Activated naive CD8-positive, alpha-beta T cell treated with anti-CD3 and anti-CD28 coated beads, Interleukin-2, amount 50 U/mL, for 24 hours (primary cell): ENCODE results near the gene PAM.
A peak's percentile ranks its signal among the peaks of the same experiment; 100 is the strongest.
"Not testable (repeated sequence)": the region's sequence is repeated elsewhere in the genome, so short reads cannot be mapped to it uniquely, and the experiment has no call there.

ENCODE experiments used
- ATAC-seq: fragments of 150-1000 bp; cut with Tn5 transposase; one replicate; pipeline ENCODE4 v1.10.0; 2021
- DNase-seq: peaks from one replicate; pipeline ENCODE4 v3.0.0; 2021
- H3K27ac Mint-ChIP-seq: one replicate; pipeline ENCODE4 v1.8.0; 2021; ENCODE audit warnings: mild to moderate bottlenecking, mixed read lengths
- H3K27me3 Mint-ChIP-seq: one replicate; pipeline ENCODE4 v1.8.0; 2021; ENCODE audit warnings: mixed read lengths
- H3K36me3 Mint-ChIP-seq: one replicate; pipeline ENCODE4 v1.8.0; 2021; ENCODE audit warnings: low read depth, mixed read lengths
- H3K4me1 Mint-ChIP-seq: one replicate; pipeline ENCODE4 v1.8.0; 2021; ENCODE audit warnings: mixed read lengths
- H3K4me3 Mint-ChIP-seq: one replicate; pipeline ENCODE4 v1.8.0; 2021; ENCODE audit warnings: mild to moderate bottlenecking, moderate library complexity, mixed read lengths
- H3K9me3 Mint-ChIP-seq: one replicate; pipeline ENCODE4 v1.8.0; 2021; ENCODE audit warnings: mixed read lengths

The PAM gene

GRCh38 chr5:103019804-103020203 is 264.7 kb downstream of the PAM start:
- H3K4me3 Mint-ChIP-seq = no peak overlapping the region
- H3K27me3 Mint-ChIP-seq = no peaks in the 10 kb centered on the region
- DNase-seq (no peak), ATAC-seq (no peak)
- H3K9me3 Mint-ChIP-seq = no peaks in the 10 kb centered on the region
- H3K36me3 Mint-ChIP-seq = peaks cover 31% of the 10 kb centered on the region
- peaks cover 3% of the 10 kb centered on the region for H3K4me1 Mint-ChIP-seq
- H3K27ac Mint-ChIP-seq = no peak overlapping the region

GRCh38 chr5:103021314-103021713 is 266.2 kb downstream of the PAM start:
- ATAC-seq = no peak
- H3K27ac Mint-ChIP-seq = no peak overlapping the region
- no peak overlapping the region for H3K4me3 Mint-ChIP-seq
- H3K36me3 Mint-ChIP-seq = peaks cover 34% of the 10 kb centered on the region
- DNase-seq = no peak
- peaks cover 3% of the 10 kb centered on the region for H3K4me1 Mint-ChIP-seq
- H3K27me3 Mint-ChIP-seq = no peaks in the 10 kb centered on the region
- H3K9me3 Mint-ChIP-seq = no peaks in the 10 kb centered on the region

- H3K27ac Mint-ChIP-seq = no peak overlapping the region
- peaks cover 25% of the 10 kb centered on the region for H3K36me3 Mint-ChIP-seq
- DNase-seq (no peak), ATAC-seq (no peak)
- H3K4me1 Mint-ChIP-seq = peaks cover 2% of the 10 kb centered on the region
- H3K4me3 Mint-ChIP-seq = no peak overlapping the region
- no peaks in the 10 kb centered on the region for H3K27me3 Mint-ChIP-seq
- H3K9me3 Mint-ChIP-seq = no peaks in the 10 kb centered on the region
These were observed 272.2 kb downstream of the PAM start for GRCh38 chr5:103027267-103027666.

GRCh38 chr5:103031607-103032006 is 276.5 kb downstream of the PAM start:
- peaks cover 2% of the 10 kb centered on the region for H3K4me1 Mint-ChIP-seq
- peaks cover 14% of the 10 kb centered on the region for H3K36me3 Mint-ChIP-seq
- no peak overlapping the region for H3K4me3 Mint-ChIP-seq
- H3K27ac Mint-ChIP-seq = no peak overlapping the region
- H3K27me3 Mint-ChIP-seq = no peaks in the 10 kb centered on the region
- no peaks in the 10 kb centered on the region for H3K9me3 Mint-ChIP-seq
- ATAC-seq (peak; percentile 54), DNase-seq (no peak)

- Mint-ChIP-seq H3K27me3 (no peaks in the 10 kb centered on the region), H3K4me1 (peaks cover 2% of the 10 kb centered on the region), H3K9me3 (no peaks in the 10 kb centered on the region), H3K4me3 (no peak overlapping the region), H3K36me3 (peaks cover 12% of the 10 kb centered on the region), H3K27ac (no peak overlapping the region)
- ATAC-seq (no peak), DNase-seq (no peak)
These were observed 278.6 kb downstream of the PAM start for GRCh38 chr5:103033696-103034095.

GRCh38 chr5:103034662-103035392 is 279.7 kb downstream of the PAM start:
- ATAC-seq (no peak), DNase-seq (no peak)
- peaks cover under 1% of the 10 kb centered on the region for H3K27me3 Mint-ChIP-seq
- no peaks in the 10 kb centered on the region for H3K9me3 Mint-ChIP-seq
- H3K4me3 Mint-ChIP-seq = no peak overlapping the region
- H3K36me3 Mint-ChIP-seq = peaks cover 9% of the 10 kb centered on the region
- H3K27ac Mint-ChIP-seq = no peak overlapping the region
- peaks cover 2% of the 10 kb centered on the region for H3K4me1 Mint-ChIP-seq

- Mint-ChIP-seq H3K4me1 (peaks cover under 1% of the 10 kb centered on the region), H3K4me3 (no peak overlapping the region), H3K36me3 (peaks cover 5% of the 10 kb centered on the region), H3K27me3 (peaks cover 2% of the 10 kb centered on the region), H3K9me3 (no peaks in the 10 kb centered on the region), H3K27ac (no peak overlapping the region)
- ATAC-seq = no peak
- DNase-seq = no peak
These were observed 280.6 kb downstream of the PAM start for GRCh38 chr5:103035701-103036100.

- no peak overlapping the region for H3K27ac Mint-ChIP-seq
- ATAC-seq (no peak), DNase-seq (no peak)
- H3K4me1 Mint-ChIP-seq = no peaks in the 10 kb centered on the region
- H3K27me3 Mint-ChIP-seq = peaks cover 2% of the 10 kb centered on the region
- H3K4me3 Mint-ChIP-seq = no peak overlapping the region
- H3K36me3 Mint-ChIP-seq = peaks cover 3% of the 10 kb centered on the region
- no peaks in the 10 kb centered on the region for H3K9me3 Mint-ChIP-seq
These were observed 281.5 kb downstream of the PAM start for GRCh38 chr5:103036601-103037000.

GRCh38 chr5:103037673-103038455 is 282.8 kb downstream of the PAM start:
- no peak overlapping the region for H3K27ac Mint-ChIP-seq
- no peak for ATAC-seq
- peaks cover 2% of the 10 kb centered on the region for H3K27me3 Mint-ChIP-seq
- H3K4me1 Mint-ChIP-seq = no peaks in the 10 kb centered on the region
- DNase-seq = no peak
- no peak overlapping the region for H3K4me3 Mint-ChIP-seq
- H3K9me3 Mint-ChIP-seq = no peaks in the 10 kb centered on the region
- no peaks in the 10 kb centered on the region for H3K36me3 Mint-ChIP-seq

GRCh38 chr5:103041071-103041676 is 286.1 kb downstream of the PAM start:
- no peak for ATAC-seq
- no peak for DNase-seq
- Mint-ChIP-seq H3K4me1 (no peaks in the 10 kb centered on the region), H3K27ac (no peak overlapping the region), H3K36me3 (no peaks in the 10 kb centered on the region), H3K4me3 (no peak overlapping the region), H3K9me3 (no peaks in the 10 kb centered on the region), H3K27me3 (peaks cover 2% of the 10 kb centered on the region)

- not testable (repeated sequence) for H3K27ac Mint-ChIP-seq, H3K27me3 Mint-ChIP-seq, H3K9me3 Mint-ChIP-seq, H3K4me1 Mint-ChIP-seq, DNase-seq, H3K36me3 Mint-ChIP-seq, ATAC-seq, H3K4me3 Mint-ChIP-seq
These were observed 291.6 kb downstream of the PAM start for GRCh38 chr5:103046706-103047105.

- no peak for DNase-seq
- no peaks in the 10 kb centered on the region for H3K27me3 Mint-ChIP-seq
- H3K9me3 Mint-ChIP-seq = peaks cover 4% of the 10 kb centered on the region
- no peaks in the 10 kb centered on the region for H3K36me3 Mint-ChIP-seq
- no peaks in the 10 kb centered on the region for H3K4me1 Mint-ChIP-seq
- H3K27ac Mint-ChIP-seq = no peak overlapping the region
- H3K4me3 Mint-ChIP-seq = no peak overlapping the region
- ATAC-seq = no peak
These were observed 302.4 kb downstream of the PAM start for GRCh38 chr5:103057208-103058130.

- Mint-ChIP-seq H3K27me3 (no peaks in the 10 kb centered on the region), H3K4me3 (no peak overlapping the region), H3K9me3 (peaks cover 4% of the 10 kb centered on the region), H3K36me3 (no peaks in the 10 kb centered on the region), H3K4me1 (no peaks in the 10 kb centered on the region), H3K27ac (no peak overlapping the region)
- no peak for ATAC-seq
- DNase-seq = no peak
These were observed 304.4 kb downstream of the PAM start for GRCh38 chr5:103059525-103059924.

GRCh38 chr5:103060424-103060954 is 305.4 kb downstream of the PAM start:
- Mint-ChIP-seq H3K4me1 (no peaks in the 10 kb centered on the region), H3K4me3 (no peak overlapping the region), H3K27ac (no peak overlapping the region), H3K9me3 (peaks cover 3% of the 10 kb centered on the region), H3K36me3 (no peaks in the 10 kb centered on the region), H3K27me3 (no peaks in the 10 kb centered on the region)
- no peak for ATAC-seq
- DNase-seq = no peak
